Endothelial cell of umbilical vein (primary cell): ENCODE data around the gene TNPO3. TPM values are rescaled to one million over a fixed set of nuclear protein-coding genes. Genes with fewer than 3 reads are reported as not detected.

ENCODE experiments used
- BruUV-seq: library from RNA; stranded (reverse); fragments of 400-500 nt; replicated peaks from 2 replicates; lab custom pipeline; 2021; lab: Mats Ljungman, UMichigan
- CTCF ChIA-PET: fragments of 300-600, 350-600 bp; sonication (Branson Sonifier 250); formaldehyde crosslinking; loops from one replicate; lab custom pipeline; 2021; ENCODE audit warnings: antibody characterized with exemption, inconsistent platforms; lab: Charles Lee
- POLR2A ChIA-PET: fragments of 300-600, 350-600 bp; sonication (Branson Sonifier 250); formaldehyde crosslinking; loops from one replicate; lab custom pipeline; 2021; ENCODE audit warnings: antibody characterized with exemption, inconsistent platforms; lab: Charles Lee
- DNase-seq: peaks from one replicate; pipeline ENCODE4 v3.0.0-alpha.2; 2011; ENCODE audit warnings: low read depth, low spot score
- FAIRE-seq: peaks from 2 replicates; lab custom pipeline; 2011; peaks lifted over from hg19 to GRCh38; lab: Jason Lieb, UNC
- H2AFZ ChIP-seq: 2 replicates; pipeline ENCODE4 v1.6.0; 2012; ENCODE audit warnings: low read depth, low read length, control low read depth, inconsistent platforms
- H3K27ac ChIP-seq: 2 replicates; pipeline ENCODE4 v1.5.1; 2011; ENCODE audit warnings: low read depth, mild to moderate bottlenecking, control low read depth, low read length, moderate library complexity; ENCODE audit not compliant: insufficient read depth
- H3K27me3 ChIP-seq, 2 experiments: 2 replicates each; pipeline versions ENCODE4 v1.6.0 to v1.6.1; 2011; ENCODE audit warnings: low read length in 2 of 2, mixed read lengths in 1 of 2; ENCODE audit not compliant: control insufficient read depth in 2 of 2, insufficient read depth in 2 of 2
- H3K36me3 ChIP-seq, 2 experiments: 2 replicates in 1 of 2; 3 replicates in 1 of 2; pipeline ENCODE4 v1.5.1; 2011; ENCODE audit warnings: low read length in 2 of 2, mild to moderate bottlenecking in 1 of 2, moderate library complexity in 1 of 2; ENCODE audit not compliant: control insufficient read depth in 2 of 2, insufficient read depth in 2 of 2; ENCODE audit errors: extremely low read depth in 1 of 2
- H3K4me1 ChIP-seq: 3 replicates; pipeline ENCODE4 v1.5.1; 2011; ENCODE audit warnings: mild to moderate bottlenecking, low read length; ENCODE audit not compliant: control insufficient read depth, insufficient read depth; ENCODE audit errors: extremely low read depth
- H3K4me2 ChIP-seq: 2 replicates; pipeline ENCODE4 v1.6.1; 2011; ENCODE audit warnings: low read length, control low read depth, mixed read lengths; ENCODE audit not compliant: insufficient read depth
- H3K4me3 ChIP-seq, 3 experiments: fragments of 200-600 bp in 1 of 3; sonication (generic), shearing (Covaris generic) in 1 of 3; replicated peaks in 1 of 3; 2 replicates each; pipeline ENCODE4 v1.5.1; 2011 to 2016; ENCODE audit warnings: control low read depth in 3 of 3, low read length in 3 of 3, mild to moderate bottlenecking in 2 of 3, inconsistent platforms in 1 of 3, low read depth in 1 of 3, moderate library complexity in 1 of 3; ENCODE audit not compliant: insufficient read depth in 1 of 3
- H3K79me2 ChIP-seq: 2 replicates; pipeline ENCODE4 v1.6.0; 2012; ENCODE audit warnings: low read length, inconsistent platforms; ENCODE audit not compliant: control insufficient read depth, insufficient read depth
- H3K9ac ChIP-seq: replicated peaks from 2 replicates; pipeline ENCODE3; 2011; ENCODE audit warnings: low read length, control low read depth; ENCODE audit not compliant: insufficient read depth; ENCODE audit errors: extremely low read depth
- H3K9me1 ChIP-seq: replicated peaks from 3 replicates; pipeline ENCODE4 v1.6.0; 2011; ENCODE audit warnings: mild to moderate bottlenecking, low read length; ENCODE audit not compliant: control insufficient read depth, insufficient read depth; ENCODE audit errors: extremely low read depth
- H3K9me3 ChIP-seq: replicated peaks from 2 replicates; pipeline ENCODE4 v1.5.1; 2012; ENCODE audit warnings: low read length, inconsistent platforms; ENCODE audit not compliant: control insufficient read depth, insufficient read depth
- H4K20me1 ChIP-seq: replicated peaks from 2 replicates; pipeline ENCODE3; 2011; ENCODE audit warnings: mild to moderate bottlenecking, low read length; ENCODE audit not compliant: control insufficient read depth, insufficient read depth; ENCODE audit errors: extremely low read depth
- EZH2 ChIP-seq: IDR thresholded peaks from 2 replicates; pipeline ENCODE4 v1.6.1; 2012; ENCODE audit warnings: borderline replicate concordance, low read depth, mild to moderate bottlenecking, moderate library complexity, low read length, inconsistent platforms; ENCODE audit not compliant: severe bottlenecking
- FOS ChIP-seq: IDR thresholded peaks from 2 replicates; pipeline ENCODE4 v1.6.1; 2011; ENCODE audit warnings: mild to moderate bottlenecking, low read length, moderate library complexity, borderline replicate concordance; ENCODE audit not compliant: insufficient read depth
- GATA2 ChIP-seq: IDR thresholded peaks from 2 replicates; pipeline ENCODE4 v1.7.0; 2011; ENCODE audit warnings: low read depth, mild to moderate bottlenecking, moderate library complexity, mixed read lengths, low read length; ENCODE audit not compliant: insufficient read length, insufficient read depth
- JUN ChIP-seq: IDR thresholded peaks from 2 replicates; pipeline ENCODE4 v1.6.1; 2011; ENCODE audit warnings: borderline replicate concordance, low read depth; ENCODE audit not compliant: insufficient read length, insufficient read depth
- MYC ChIP-seq: IDR thresholded peaks from one replicate; pipeline ENCODE4 v1.6.1; 2011; ENCODE audit warnings: mild to moderate bottlenecking, low read depth, low read length
- POLR2A ChIP-seq: IDR thresholded peaks from 2 replicates; pipeline ENCODE4 v1.6.1; 2012; ENCODE audit warnings: low read depth, mild to moderate bottlenecking, control low read depth, low read length
- POLR2AphosphoS5 ChIP-seq: IDR thresholded peaks from 2 replicates; pipeline ENCODE4 v1.6.1; 2012; ENCODE audit warnings: low read depth, mild to moderate bottlenecking, control low read depth, low read length, moderate library complexity; ENCODE audit not compliant: insufficient read depth
- dilution Hi-C: fragments of 300-500 bp; cut with MboI; formaldehyde crosslinking; loops from one replicate; pipeline ENCODE4 v1.15.0; 2019; ENCODE audit warnings: low sequenced_read_pairs; ENCODE audit not compliant: extremely low pct_ligation_motif_present
- intact Hi-C: fragments of 100-400 bp; cut with micrococcal nuclease; formaldehyde crosslinking; loops from one replicate; pipeline ENCODE4 v1.10.0; 2022
- polyA plus RNA-seq, 4 experiments: library from polyadenylated mRNA; depleted of rRNA in 3 of 4; stranded (reverse) in 3 of 4; unstranded in 1 of 4; fragments of >200 nt; gene quantifications; 2 replicates each; pipeline versions ENCODE4 v1.2.1 to v1.2.3, GENCODE V29; 2011 to 2012; ENCODE audit warnings: missing spikeins in 1 of 4
- total RNA-seq: library from RNA; stranded (reverse); gene quantifications from 2 replicates; pipeline ENCODE4 v1.2.3, GENCODE V29; 2021
- TF ChIP-seq, protein P1 (sequence below): IDR thresholded peaks from 2 replicates; pipeline ENCODE4 v1.6.1; 2011; ENCODE audit not compliant: insufficient read depth, insufficient read length
- TF ChIP-seq, protein P2 (sequence below), 2 donors: IDR thresholded peaks; 1 replicate in 1 of 2; 2 replicates in 1 of 2; pipeline ENCODE4 v1.5.1; 2011; ENCODE audit warnings: low read length in 2 of 2, mild to moderate bottlenecking in 2 of 2, moderate library complexity in 2 of 2, control low read depth in 1 of 2, inconsistent platforms in 1 of 2, low read depth in 1 of 2; ENCODE audit not compliant: insufficient read depth in 1 of 2; ENCODE audit errors: extremely low read depth in 1 of 2

TNPO3 gene
- total and polyA plus RNA-seq, 2 donors (not counting 3 experiments of a cell fraction or from before 2014, with no cell fraction given) = 29.0 to 46.9 TPM

DNA sequence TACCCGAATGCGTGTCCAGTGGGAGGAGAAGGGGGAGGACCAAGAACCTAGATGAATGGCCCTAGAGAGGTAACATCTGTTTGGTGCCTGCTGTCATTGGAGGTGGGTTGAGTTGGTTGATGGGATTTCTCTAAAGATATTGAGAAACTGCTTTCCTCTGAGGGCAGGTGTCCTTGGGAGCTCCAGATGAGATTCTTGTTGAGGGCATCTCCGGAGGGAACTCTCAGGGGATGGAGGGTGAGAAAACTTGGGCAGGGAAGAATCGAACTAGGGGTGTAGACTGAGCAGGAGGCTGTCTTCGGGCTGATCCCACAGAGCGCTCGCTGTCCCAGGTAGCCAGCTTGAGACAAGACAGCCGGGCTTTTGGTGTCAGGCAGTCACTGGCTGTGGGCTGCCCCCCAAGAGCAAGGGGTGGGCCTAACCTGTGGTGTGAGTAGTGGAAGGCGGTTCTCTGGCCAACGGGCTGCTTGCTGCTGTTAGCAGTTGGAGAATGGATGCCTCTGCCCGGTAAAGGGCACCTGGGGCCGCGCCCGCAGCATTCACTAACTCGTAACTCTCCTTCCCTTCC is 113.5 kb downstream of the TNPO3 start:
- DNase-seq (no peak), FAIRE-seq (no peak)
- H3K9me3 ChIP-seq = no peaks in the 10 kb centered on the region
- CTCF ChIA-PET = interaction anchor here (1.2 kb wide), 1 partner anchor 30 kb away, joined by 3 read pairs; no protein-coding TSS in a partner anchor
- intact Hi-C loops (no loop called here), dilution Hi-C loops (no loop called here)
- peaks cover 20 to 23% of the 10 kb centered on the region in 2 experiments for H3K27me3 ChIP-seq
- no peak overlapping the region for H3K4me2 ChIP-seq
- BruUV-seq = no TSS peak
- POLR2A ChIA-PET = no interaction called here
- H3K36me3 ChIP-seq = no peaks in the 10 kb centered on the region
- no peaks in the 10 kb centered on the region for H3K79me2 ChIP-seq
- no peak overlapping the region for H3K9ac ChIP-seq
- no peak overlapping the region for H3K4me3 ChIP-seq
- H2AFZ ChIP-seq = no peak overlapping the region
- H4K20me1 ChIP-seq = no peaks in the 10 kb centered on the region
- H3K27ac ChIP-seq = no peak overlapping the region
- no peaks in the 10 kb centered on the region for H3K9me1 ChIP-seq
- TF ChIP-seq, protein P1, sequence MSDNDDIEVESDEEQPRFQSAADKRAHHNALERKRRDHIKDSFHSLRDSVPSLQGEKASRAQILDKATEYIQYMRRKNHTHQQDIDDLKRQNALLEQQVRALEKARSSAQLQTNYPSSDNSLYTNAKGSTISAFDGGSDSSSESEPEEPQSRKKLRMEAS = no peak
- TF ChIP-seq POLR2AphosphoS5 (no peak), JUN (no peak), MYC (no peak), GATA2 (no peak), POLR2A (no peak), FOS (no peak), EZH2 (no peak)
- TF ChIP-seq, protein P2, sequence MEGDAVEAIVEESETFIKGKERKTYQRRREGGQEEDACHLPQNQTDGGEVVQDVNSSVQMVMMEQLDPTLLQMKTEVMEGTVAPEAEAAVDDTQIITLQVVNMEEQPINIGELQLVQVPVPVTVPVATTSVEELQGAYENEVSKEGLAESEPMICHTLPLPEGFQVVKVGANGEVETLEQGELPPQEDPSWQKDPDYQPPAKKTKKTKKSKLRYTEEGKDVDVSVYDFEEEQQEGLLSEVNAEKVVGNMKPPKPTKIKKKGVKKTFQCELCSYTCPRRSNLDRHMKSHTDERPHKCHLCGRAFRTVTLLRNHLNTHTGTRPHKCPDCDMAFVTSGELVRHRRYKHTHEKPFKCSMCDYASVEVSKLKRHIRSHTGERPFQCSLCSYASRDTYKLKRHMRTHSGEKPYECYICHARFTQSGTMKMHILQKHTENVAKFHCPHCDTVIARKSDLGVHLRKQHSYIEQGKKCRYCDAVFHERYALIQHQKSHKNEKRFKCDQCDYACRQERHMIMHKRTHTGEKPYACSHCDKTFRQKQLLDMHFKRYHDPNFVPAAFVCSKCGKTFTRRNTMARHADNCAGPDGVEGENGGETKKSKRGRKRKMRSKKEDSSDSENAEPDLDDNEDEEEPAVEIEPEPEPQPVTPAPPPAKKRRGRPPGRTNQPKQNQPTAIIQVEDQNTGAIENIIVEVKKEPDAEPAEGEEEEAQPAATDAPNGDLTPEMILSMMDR (IDR thresholded peaks at IDR 0.05; ENCODE audit: extremely low read depth in 1 of 2, insufficient read depth in 1 of 2, low read depth in 1 of 2, low read length in 2 of 2) = no peak
- peaks cover 7% of the 10 kb centered on the region for H3K4me1 ChIP-seq
